SK-N-SH treated with all-trans-retinoic acid at 6 μM for 48 hours (cell line): ENCODE data around the gene BCORL1.

Experiments used
- ATAC-seq: fragments of 200-7000 bp; cut with Tn5 transposase; 3 replicates; pipeline ENCODE4 v1.9.1; 2020; ENCODE audit warnings: mild to moderate bottlenecking, moderate library complexity
- ARNTL ChIP-seq: fragments of 450-650 bp; formaldehyde crosslinking; IDR thresholded peaks from 2 replicates; pipeline ENCODE4 v1.5.0; 2020; ENCODE audit warnings: low read depth, mild to moderate bottlenecking, moderate library complexity, borderline replicate concordance
- CREB5 ChIP-seq: fragments of 250-450 bp; sonication (Bioruptor Pico); IDR thresholded peaks from 2 replicates; pipeline ENCODE4 v1.5.1; 2020; ENCODE audit warnings: low read depth, mild to moderate bottlenecking, moderate library complexity
- CSDC2 ChIP-seq: fragments of 250-450 bp; sonication (Bioruptor Pico); IDR thresholded peaks from 2 replicates; pipeline ENCODE4 v1.5.0; 2020; ENCODE audit warnings: mild to moderate bottlenecking, moderate library complexity
- ESRRG ChIP-seq: fragments of 250-450 bp; sonication (Bioruptor Pico); IDR thresholded peaks from 2 replicates; pipeline ENCODE4 v1.6.1; 2021; ENCODE audit warnings: mild to moderate bottlenecking
- GLIS3 ChIP-seq: fragments of 250-450 bp; sonication (Bioruptor Pico); IDR thresholded peaks from 2 replicates; pipeline ENCODE4 v1.5.0; 2020; ENCODE audit warnings: mild to moderate bottlenecking, moderate library complexity
- OSR1 ChIP-seq: fragments of 250-450 bp; sonication (Bioruptor Pico); IDR thresholded peaks from 2 replicates; pipeline ENCODE4 v1.8.0; 2022; ENCODE audit warnings: moderate library complexity, mild to moderate bottlenecking, inconsistent platforms
- PATZ1 ChIP-seq: fragments of 250-450 bp; sonication (Bioruptor Pico); IDR thresholded peaks from 2 replicates; pipeline ENCODE4 v1.8.0; 2020; ENCODE audit warnings: mild to moderate bottlenecking, moderate library complexity, borderline replicate concordance
- POU6F1 ChIP-seq: fragments of 250-450 bp; sonication (Bioruptor Pico); IDR thresholded peaks from 2 replicates; pipeline ENCODE4 v1.8.0; 2021; ENCODE audit warnings: low read depth, mild to moderate bottlenecking, moderate library complexity, borderline replicate concordance
- PPARA ChIP-seq: fragments of 250-450 bp; sonication (Bioruptor Pico); IDR thresholded peaks from 2 replicates; pipeline ENCODE4 v1.5.0; 2020; ENCODE audit warnings: mild to moderate bottlenecking, borderline replicate concordance
- RARB ChIP-seq: fragments of 250-450 bp; sonication (Bioruptor Pico); IDR thresholded peaks from 2 replicates; pipeline ENCODE4 v1.8.0; 2021; ENCODE audit warnings: mild to moderate bottlenecking, moderate library complexity
- TCF4 ChIP-seq: fragments of 250-450 bp; sonication (Bioruptor Pico); IDR thresholded peaks from 2 replicates; pipeline ENCODE4 v1.8.0; 2021; ENCODE audit warnings: mild to moderate bottlenecking, moderate library complexity, borderline replicate concordance
- TOX ChIP-seq: fragments of 250-450 bp; sonication (Bioruptor Pico); IDR thresholded peaks from 2 replicates; pipeline ENCODE4 v1.8.0; 2021; ENCODE audit warnings: mild to moderate bottlenecking, moderate library complexity, borderline replicate concordance
- TSHZ2 ChIP-seq: fragments of 250-450 bp; sonication (Bioruptor Pico); IDR thresholded peaks from 2 replicates; pipeline ENCODE4 v1.5.0; 2020; ENCODE audit warnings: mild to moderate bottlenecking, moderate library complexity
- ZC3H10 ChIP-seq: fragments of 250-450 bp; sonication (Bioruptor Pico); IDR thresholded peaks from 2 replicates; pipeline ENCODE4 v1.5.1; 2021; ENCODE audit warnings: mild to moderate bottlenecking, moderate library complexity
- ZFP3 ChIP-seq: fragments of 250-450 bp; sonication (Bioruptor Pico); IDR thresholded peaks from 2 replicates; pipeline ENCODE4 v1.5.0; 2020; ENCODE audit warnings: mild to moderate bottlenecking, moderate library complexity
- ZFP30 ChIP-seq: fragments of 450-650 bp; formaldehyde crosslinking; IDR thresholded peaks from 2 replicates; pipeline ENCODE4 v1.5.0; 2022; ENCODE audit warnings: mild to moderate bottlenecking, moderate library complexity
- ZNF565 ChIP-seq: fragments of 450-650 bp; formaldehyde crosslinking; conservative IDR thresholded peaks from 2 replicates; pipeline ENCODE4 v1.5.0; 2020; ENCODE audit warnings: low read depth, mild to moderate bottlenecking, moderate library complexity
- ZNF70 ChIP-seq: fragments of 450-650 bp; formaldehyde crosslinking; IDR thresholded peaks from 2 replicates; pipeline ENCODE4 v1.5.0; 2020; ENCODE audit warnings: mild to moderate bottlenecking, moderate library complexity
- ZNF8 ChIP-seq: fragments of 450-650 bp; formaldehyde crosslinking; IDR thresholded peaks from 2 replicates; pipeline ENCODE4 v1.5.0; 2020; ENCODE audit warnings: mild to moderate bottlenecking, moderate library complexity
- TF ChIP-seq, protein P1 (sequence below): fragments of 250-450 bp; sonication (Bioruptor Pico); IDR thresholded peaks from 2 replicates; pipeline ENCODE4 v1.5.1; 2021; ENCODE audit warnings: mild to moderate bottlenecking, moderate library complexity

The BCORL1 gene

GRCh38 chrX:130048686-130049222, 66.3 kb downstream of the BCORL1 start:
- no peak for ATAC-seq
- no peak for TF ChIP-seq CREB5
- TF ChIP-seq TOX (CRISPR knock-in tag), result no peak
- TF ChIP-seq ZNF8, result peak; percentile 93

- TF ChIP-seq POU6F1 (CRISPR knock-in tag) (no peak), ZNF70 (CRISPR knock-in tag) (no peak), GLIS3 (CRISPR knock-in tag) (no peak), PATZ1 (no peak), TCF4 (CRISPR knock-in tag) (no peak), CREB5 (no peak), RARB (no peak), ARNTL (CRISPR knock-in tag) (no peak), OSR1 (CRISPR knock-in tag) (no peak), ZNF565 (no peak), PPARA (CRISPR knock-in tag) (no peak), ZNF8 (no peak), ZFP3 (CRISPR knock-in tag) (no peak), CSDC2 (CRISPR knock-in tag) (no peak), TSHZ2 (CRISPR knock-in tag) (no peak), TOX (CRISPR knock-in tag) (no peak), ESRRG (CRISPR knock-in tag) (no peak)
- TF ChIP-seq, protein P1, sequence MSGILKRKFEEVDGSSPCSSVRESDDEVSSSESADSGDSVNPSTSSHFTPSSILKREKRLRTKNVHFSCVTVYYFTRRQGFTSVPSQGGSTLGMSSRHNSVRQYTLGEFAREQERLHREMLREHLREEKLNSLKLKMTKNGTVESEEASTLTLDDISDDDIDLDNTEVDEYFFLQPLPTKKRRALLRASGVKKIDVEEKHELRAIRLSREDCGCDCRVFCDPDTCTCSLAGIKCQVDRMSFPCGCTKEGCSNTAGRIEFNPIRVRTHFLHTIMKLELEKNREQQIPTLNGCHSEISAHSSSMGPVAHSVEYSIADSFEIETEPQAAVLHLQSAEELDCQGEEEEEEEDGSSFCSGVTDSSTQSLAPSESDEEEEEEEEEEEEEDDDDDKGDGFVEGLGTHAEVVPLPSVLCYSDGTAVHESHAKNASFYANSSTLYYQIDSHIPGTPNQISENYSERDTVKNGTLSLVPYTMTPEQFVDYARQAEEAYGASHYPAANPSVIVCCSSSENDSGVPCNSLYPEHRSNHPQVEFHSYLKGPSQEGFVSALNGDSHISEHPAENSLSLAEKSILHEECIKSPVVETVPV (CRISPR knock-in tag), result no peak
- ATAC-seq, result no peak
Observed at GRCh38 chrX:130049821-130050220, 67.4 kb downstream of the BCORL1 start.

DNA sequence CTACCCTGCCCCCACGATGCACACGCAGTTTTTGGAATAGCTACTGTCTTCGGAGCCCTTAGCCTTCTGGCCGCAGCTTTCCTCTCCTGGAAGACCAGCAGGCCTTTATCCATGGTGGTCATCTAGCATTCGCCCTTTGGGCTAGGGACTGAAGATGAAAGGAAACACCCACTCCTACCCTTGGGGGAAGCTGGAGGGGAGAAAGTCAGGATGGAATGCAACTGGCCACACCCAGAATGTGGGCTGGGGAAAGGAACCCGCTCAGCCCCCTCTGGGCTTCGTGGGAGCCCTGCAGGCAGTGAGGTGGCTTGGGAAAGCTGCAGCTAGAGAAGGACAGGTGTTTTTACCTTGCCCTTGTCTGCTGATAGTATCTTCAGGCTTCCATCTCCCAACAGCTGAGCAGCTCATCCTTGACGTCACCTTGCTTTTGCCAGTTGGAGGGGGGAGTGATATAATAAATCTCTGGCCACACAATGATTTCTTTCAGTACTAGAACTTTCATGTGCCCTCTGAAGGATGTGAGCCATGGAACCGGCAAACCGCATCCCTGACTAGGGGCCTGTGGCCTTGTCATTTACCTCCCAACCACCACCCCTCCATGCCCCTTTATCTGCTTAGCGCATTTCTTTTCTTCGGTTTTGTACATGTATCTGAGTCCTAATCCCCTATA, 68.9 kb downstream of the BCORL1 start:
- ATAC-seq, result no peak
- TF ChIP-seq CSDC2 (CRISPR knock-in tag), result no peak
- no peak for TF ChIP-seq TCF4 (CRISPR knock-in tag)
- no peak for TF ChIP-seq TSHZ2 (CRISPR knock-in tag)
- no peak for TF ChIP-seq PATZ1
- TF ChIP-seq ESRRG (CRISPR knock-in tag), result no peak
- TF ChIP-seq ZFP30 (CRISPR knock-in tag), result no peak
- no peak for TF ChIP-seq ZC3H10 (CRISPR knock-in tag)
